Epidermal melanocyte (primary cell): Measurements from ENCODE around the gene YPEL4.

Experiments
- DNase-seq: peaks from one replicate; pipeline ENCODE4 v3.0.0; 2011; ENCODE audit warnings: low spot score; ENCODE audit not compliant: insufficient read length

YPEL4 gene

GRCh38 chr11:57633394-57634070 lies 16.2 kb downstream of the YPEL4 start:
- no peak for DNase-seq

- no peak for DNase-seq
Measured at GRCh38 chr11:57632116-57632515, 17.6 kb downstream of the YPEL4 start.

GRCh38 chr11:57630171-57630570 lies 19.5 kb downstream of the YPEL4 start:
- no peak for DNase-seq

GRCh38 chr11:57626895-57627294 lies 22.8 kb downstream of the YPEL4 start:
- no peak for DNase-seq

- no peak for DNase-seq
Measured at GRCh38 chr11:57624864-57625263, 24.8 kb downstream of the YPEL4 start.

- no peak for DNase-seq
Measured at GRCh38 chr11:57622263-57622662, 27.4 kb downstream of the YPEL4 start.

- DNase-seq, result no peak
Measured at GRCh38 chr11:57620467-57620866, 29.2 kb downstream of the YPEL4 start.

GRCh38 chr11:57619331-57619730 lies 30.4 kb downstream of the YPEL4 start:
- no peak for DNase-seq

- DNase-seq, result no peak
Measured at GRCh38 chr11:57618438-57618837, 31.3 kb downstream of the YPEL4 start.

- DNase-seq, result no peak
Measured at GRCh38 chr11:57616595-57616994, 33.1 kb downstream of the YPEL4 start.

- DNase-seq, result no peak
Measured at GRCh38 chr11:57615308-57615707, 34.4 kb downstream of the YPEL4 start.

GRCh38 chr11:57614234-57614772 lies 35.4 kb downstream of the YPEL4 start:
- DNase-seq, result no peak

GRCh38 chr11:57610170-57610569 lies 39.5 kb downstream of the YPEL4 start:
- no peak for DNase-seq

- no peak for DNase-seq
Measured at GRCh38 chr11:57605028-57605420, 44.7 kb downstream of the YPEL4 start.

GRCh38 chr11:57604296-57605027 lies 45.2 kb downstream of the YPEL4 start:
- DNase-seq, result no peak

- DNase-seq, result no peak
Measured at GRCh38 chr11:57601297-57601696, 48.4 kb downstream of the YPEL4 start.

GRCh38 chr11:57599381-57599780 lies 50.3 kb downstream of the YPEL4 start:
- DNase-seq, result no peak

GRCh38 chr11:57598831-57599155 lies 50.9 kb downstream of the YPEL4 start:
- DNase-seq, result no peak

GRCh38 chr11:57597916-57598830 lies 51.5 kb downstream of the YPEL4 start:
- DNase-seq, result peak; percentile 43

GRCh38 chr11:57597461-57597915 lies 52.2 kb downstream of the YPEL4 start, which contains the start of gene SERPING1:
SERPING1 (plus strand) TSS chr11:57597685; CDS start chr11:57598271, 586 bp downstream.
- DNase-seq, result no peak

- no peak for DNase-seq
Measured at GRCh38 chr11:57596266-57596885, 53.3 kb downstream of the YPEL4 start.
